HS-5 (cell line): ENCODE data around the gene MSTN.

Source experiments
- DNase-seq: peaks from one replicate; pipeline ENCODE4 v3.0.0-alpha.2; 2012; ENCODE audit warnings: low read depth

Gene MSTN

GRCh38 chr2:190062601-190063000 is at the start of gene MSTN:
Gene MSTN (minus strand): TSS chr2:190062729. CDS start chr2:190062596, 133 bp downstream.
- DNase-seq = no peak

- DNase-seq = no peak
These were observed 48.6 kb upstream of the MSTN start for GRCh38 chr2:190111166-190111565.

GRCh38 chr2:190110699-190111098 is 48.2 kb upstream of the MSTN start:
- no peak for DNase-seq

GRCh38 chr2:190110131-190110530 is 47.6 kb upstream of the MSTN start:
- DNase-seq = no peak

GRCh38 chr2:190107409-190107808 is 44.9 kb upstream of the MSTN start:
- no peak for DNase-seq

- no peak for DNase-seq
These were observed 44.3 kb upstream of the MSTN start for GRCh38 chr2:190106783-190107182.

- no peak for DNase-seq
These were observed 43.0 kb upstream of the MSTN start for GRCh38 chr2:190105554-190105953.

- no peak for DNase-seq
These were observed 40.6 kb upstream of the MSTN start for GRCh38 chr2:190103144-190103543.

- DNase-seq = no peak
These were observed 37.6 kb upstream of the MSTN start for GRCh38 chr2:190099890-190100697.

GRCh38 chr2:190098851-190099250 is 36.3 kb upstream of the MSTN start:
- DNase-seq = no peak

GRCh38 chr2:190097115-190097514 is 34.6 kb upstream of the MSTN start:
- no peak for DNase-seq

GRCh38 chr2:190094316-190094871 is 31.9 kb upstream of the MSTN start:
- no peak for DNase-seq

GRCh38 chr2:190093793-190094192 is 31.3 kb upstream of the MSTN start:
- DNase-seq = no peak

- DNase-seq = no peak
These were observed 27.6 kb upstream of the MSTN start for GRCh38 chr2:190090148-190090547.

- peak; percentile 56 for DNase-seq
These were observed 26.4 kb upstream of the MSTN start for GRCh38 chr2:190088917-190089316.

- no peak for DNase-seq
These were observed 22.2 kb upstream of the MSTN start for GRCh38 chr2:190084704-190085103.

GRCh38 chr2:190082118-190082517 is 19.6 kb upstream of the MSTN start:
- DNase-seq = no peak

GRCh38 chr2:190080527-190081049 is 18.1 kb upstream of the MSTN start:
- DNase-seq = no peak

- DNase-seq = no peak
These were observed 16.6 kb upstream of the MSTN start for GRCh38 chr2:190079160-190079559.

- DNase-seq = no peak
These were observed 13.1 kb upstream of the MSTN start for GRCh38 chr2:190075623-190076022.

GRCh38 chr2:190069936-190070696 is 7.6 kb upstream of the MSTN start:
- DNase-seq = peak; percentile 72

- no peak for DNase-seq
These were observed 6.2 kb upstream of the MSTN start for GRCh38 chr2:190068764-190069163.

- no peak for DNase-seq
These were observed 3.3 kb upstream of the MSTN start for GRCh38 chr2:190065839-190066238.
